ENCODE measurements around the gene SLC4A8.
"Not testable (repeated sequence)": the region's sequence is repeated elsewhere in the genome, so short reads cannot be mapped to it uniquely, and the experiment has no call there.

Gene SLC4A8

DNA sequence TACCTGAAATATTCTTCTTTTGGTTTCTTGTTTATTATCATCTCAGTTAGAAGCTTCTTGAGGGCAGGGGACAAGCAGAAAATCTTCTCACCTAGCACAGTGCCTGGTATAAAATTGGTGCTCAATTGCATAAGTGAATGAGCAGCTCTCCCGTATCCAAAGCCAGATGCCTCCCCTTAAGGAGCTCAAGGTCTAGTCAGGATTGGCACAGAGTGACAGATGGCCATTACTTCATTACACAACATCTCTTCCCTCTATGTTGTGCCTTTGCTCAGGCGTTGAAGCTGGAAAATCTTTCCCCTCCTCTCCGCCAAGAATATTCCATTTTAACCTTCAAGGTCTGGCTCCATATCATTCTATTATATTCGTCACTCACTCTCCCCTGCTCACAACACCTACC, 3.6 kb downstream of the SLC4A8 start:
- in situ Hi-C loops (cut with HindIII; ENCODE audit: low sequenced_read_pairs), result no loop called here

DNA sequence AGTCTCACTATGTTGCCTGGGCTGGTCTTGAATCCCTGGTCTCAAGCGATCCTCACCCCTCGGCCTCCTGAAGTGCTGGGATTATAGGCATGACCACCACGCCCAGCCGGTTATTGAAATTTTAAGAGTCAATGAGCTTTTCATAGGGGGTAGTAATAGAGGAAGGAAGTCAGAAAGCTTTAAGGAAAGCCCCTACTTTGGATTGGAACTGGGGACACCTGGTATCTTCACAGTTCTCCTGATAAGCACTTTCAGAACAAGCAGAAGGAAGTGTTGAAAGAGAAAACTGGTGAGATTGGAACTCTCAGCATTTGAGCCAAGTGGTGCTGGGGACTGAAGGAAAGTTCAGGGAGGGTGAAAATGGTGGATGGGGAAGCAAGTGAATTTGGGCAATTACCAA, 5.1 kb downstream of the SLC4A8 start:
- in situ Hi-C loops (cut with HindIII; ENCODE audit: low sequenced_read_pairs), result no loop called here

DNA sequence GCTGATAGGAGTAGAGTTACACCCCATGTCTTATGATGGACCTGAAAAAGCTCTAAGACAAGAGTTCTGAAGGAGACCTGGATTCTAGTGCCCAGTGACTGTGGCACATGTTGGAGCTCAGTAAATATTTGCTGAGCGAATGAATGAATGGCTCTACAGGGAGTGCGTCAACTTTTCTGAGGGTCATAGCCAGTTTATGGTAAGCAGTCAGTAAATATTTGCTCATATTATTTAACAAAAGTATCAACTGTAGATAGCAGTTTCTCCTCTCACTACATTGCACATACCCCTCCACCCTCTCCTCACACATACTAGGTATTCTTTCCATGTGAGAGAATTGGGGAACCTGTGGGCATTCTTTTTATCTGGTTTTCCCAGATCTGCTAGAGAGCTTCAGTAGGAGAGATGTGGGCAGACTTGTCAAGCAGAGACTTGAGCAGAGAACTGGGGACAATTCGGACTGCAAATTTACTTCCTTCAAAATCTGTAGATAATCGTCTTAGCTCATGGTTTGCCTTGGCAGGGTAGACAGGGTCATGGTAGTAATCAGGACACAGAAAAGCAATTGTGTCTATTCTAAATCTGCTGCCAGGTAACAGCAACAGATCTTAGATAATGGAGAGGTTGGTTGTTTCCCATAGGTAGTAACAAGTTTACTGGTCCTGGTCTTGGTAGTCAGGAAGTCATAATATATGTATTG, 5.7 kb downstream of the SLC4A8 start:
- in situ Hi-C loops (cut with HindIII; ENCODE audit: low sequenced_read_pairs), result no loop called here

DNA sequence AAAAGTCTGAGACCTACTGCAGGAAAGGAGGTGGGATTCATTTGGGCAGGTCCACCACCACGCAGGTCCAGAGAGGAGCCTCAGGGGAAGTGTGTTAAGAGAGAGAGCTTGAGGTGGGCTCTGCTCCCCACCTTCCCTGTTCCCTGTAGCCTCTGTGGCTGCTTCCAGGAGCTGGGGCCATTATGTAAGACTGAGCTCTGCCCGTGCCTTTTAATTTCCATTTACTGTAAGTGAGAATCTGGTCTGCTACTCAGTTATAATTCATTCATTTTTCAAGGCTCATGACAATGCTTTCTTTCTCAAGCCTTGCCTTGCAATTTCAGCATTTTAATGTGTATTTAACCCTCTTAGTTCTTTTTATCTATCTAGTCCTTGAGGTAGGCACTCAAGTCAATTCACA, 8.3 kb downstream of the SLC4A8 start:
- in situ Hi-C loops (cut with HindIII; ENCODE audit: low sequenced_read_pairs), result no loop called here

GRCh38 chr12:51434305-51434704, 9.7 kb downstream of the SLC4A8 start:
- in situ Hi-C loops (cut with HindIII; ENCODE audit: low sequenced_read_pairs), result no loop called here

- in situ Hi-C loops (cut with HindIII; ENCODE audit: low sequenced_read_pairs), result no loop called here
Measured at GRCh38 chr12:51437431-51437830, 12.8 kb downstream of the SLC4A8 start.

DNA sequence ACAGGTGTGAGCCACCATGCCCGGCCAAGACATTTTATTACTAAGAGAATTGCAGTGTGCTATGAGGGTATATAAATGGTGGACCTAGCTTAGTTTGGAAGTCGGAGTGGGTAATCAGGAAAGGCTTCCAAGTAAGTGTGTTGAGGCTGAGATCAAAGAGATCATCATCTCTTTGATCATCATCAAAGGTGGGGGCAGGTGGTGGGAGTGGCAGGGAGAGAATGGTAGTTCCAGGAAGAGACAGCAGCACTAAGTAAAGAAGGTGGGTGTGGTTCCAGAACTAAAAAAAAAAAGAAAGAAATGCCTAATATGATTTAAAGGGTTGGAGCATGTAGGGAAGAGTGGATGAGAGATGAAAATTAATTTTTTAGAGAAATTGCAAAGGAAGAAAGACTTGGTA, 14.7 kb downstream of the SLC4A8 start:
- in situ Hi-C loops (cut with HindIII; ENCODE audit: low sequenced_read_pairs), result no loop called here

GRCh38 chr12:51441583-51441982, 17.0 kb downstream of the SLC4A8 start:
- in situ Hi-C loops (cut with HindIII; ENCODE audit: low sequenced_read_pairs), result no loop called here

DNA sequence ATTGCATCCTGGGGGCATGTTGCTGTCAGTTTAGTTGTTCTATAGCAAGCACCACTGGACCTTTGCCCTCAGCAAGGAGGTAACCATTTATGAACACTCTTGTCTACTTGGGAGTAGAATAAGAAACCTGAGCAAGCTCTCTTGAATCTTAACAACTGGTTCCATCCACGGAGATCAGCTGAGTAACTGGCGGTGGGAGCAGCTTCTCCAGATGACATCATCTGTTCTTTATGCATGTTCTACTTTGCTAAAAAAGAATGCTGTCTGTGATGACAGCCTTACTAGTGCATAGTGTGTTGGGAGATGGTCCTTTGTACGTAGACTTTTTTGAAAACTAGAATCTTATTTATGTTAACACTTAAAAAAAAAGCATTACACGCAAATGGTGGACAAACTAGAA, 17.7 kb downstream of the SLC4A8 start:
- in situ Hi-C loops (cut with HindIII; ENCODE audit: low sequenced_read_pairs), result no loop called here

DNA sequence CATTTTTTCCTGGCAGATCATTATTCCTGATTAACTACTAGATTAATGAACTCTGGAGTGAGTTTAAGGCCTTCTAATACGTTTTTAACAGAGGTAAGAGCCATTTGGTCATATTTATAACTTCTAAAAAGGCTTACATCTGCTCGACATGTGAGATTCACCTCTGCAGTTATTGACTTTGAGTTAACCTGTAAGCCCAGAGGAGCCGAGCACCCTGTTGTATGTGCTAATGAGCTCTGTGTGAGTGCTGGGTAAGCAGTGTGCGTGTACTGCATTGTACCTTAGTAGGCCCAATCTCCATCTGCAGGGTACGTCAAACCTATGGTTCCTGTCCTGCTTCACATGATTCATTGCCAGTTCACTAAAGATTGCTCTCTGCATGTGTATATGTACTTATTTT, 18.9 kb downstream of the SLC4A8 start:
- in situ Hi-C loops (cut with HindIII; ENCODE audit: low sequenced_read_pairs), result no loop called here

- in situ Hi-C loops (cut with HindIII; ENCODE audit: low sequenced_read_pairs), result no loop called here
Measured at GRCh38 chr12:51448618-51449256, 24.1 kb downstream of the SLC4A8 start.

GRCh38 chr12:51449580-51450246, 25.1 kb downstream of the SLC4A8 start:
- in situ Hi-C loops (cut with HindIII; ENCODE audit: low sequenced_read_pairs), result no loop called here

- in situ Hi-C loops (cut with HindIII; ENCODE audit: low sequenced_read_pairs), result no loop called here
Measured at GRCh38 chr12:51450333-51450732, 25.7 kb downstream of the SLC4A8 start.

GRCh38 chr12:51450806-51451205, 26.2 kb downstream of the SLC4A8 start:
- in situ Hi-C loops (cut with HindIII; ENCODE audit: low sequenced_read_pairs), result no loop called here

DNA sequence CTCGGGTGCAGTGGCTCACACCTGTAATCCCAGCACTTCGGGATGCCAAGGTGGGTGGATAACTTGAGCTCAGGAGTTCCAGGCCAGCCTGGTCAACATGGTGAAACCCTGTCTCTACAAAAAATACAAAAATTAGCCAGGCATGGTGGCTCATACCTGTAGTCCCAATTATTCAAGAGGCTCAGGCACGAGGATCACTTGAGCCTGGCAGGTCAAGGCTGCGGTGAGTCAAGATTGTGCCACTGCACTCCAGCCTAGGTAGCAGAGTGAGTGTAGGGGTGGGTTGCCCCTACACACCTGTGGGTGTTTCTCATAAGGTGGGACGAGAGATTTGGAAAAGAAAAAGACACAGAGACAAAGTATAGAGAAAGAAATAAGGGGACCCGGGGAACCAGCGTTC, 29.4 kb downstream of the SLC4A8 start:
- in situ Hi-C loops (cut with HindIII; ENCODE audit: low sequenced_read_pairs), result not testable (repeated sequence)

DNA sequence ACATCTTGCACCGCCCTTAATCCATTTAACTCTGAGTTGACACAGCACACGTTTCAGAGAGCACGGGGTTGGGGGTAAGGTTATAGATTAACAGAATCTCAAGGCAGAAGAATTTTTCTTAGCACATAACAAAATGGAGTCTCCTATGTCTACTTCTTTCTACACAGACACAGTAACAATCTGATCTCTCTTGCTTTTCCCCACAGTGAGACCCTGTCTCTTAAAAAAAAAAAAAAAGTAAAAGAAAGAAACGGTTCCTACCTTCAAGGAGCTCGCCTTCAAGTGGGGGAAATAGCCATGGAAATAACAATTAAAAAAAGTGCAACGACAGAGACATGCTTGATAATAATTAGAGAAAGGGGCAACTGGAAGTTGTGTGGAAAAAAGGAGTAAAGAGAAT, 30.4 kb downstream of the SLC4A8 start:
- in situ Hi-C loops (cut with HindIII; ENCODE audit: low sequenced_read_pairs), result not testable (repeated sequence)

- in situ Hi-C loops (cut with HindIII; ENCODE audit: low sequenced_read_pairs), result no loop called here
Measured at GRCh38 chr12:51458635-51459034, 34.0 kb downstream of the SLC4A8 start.

DNA sequence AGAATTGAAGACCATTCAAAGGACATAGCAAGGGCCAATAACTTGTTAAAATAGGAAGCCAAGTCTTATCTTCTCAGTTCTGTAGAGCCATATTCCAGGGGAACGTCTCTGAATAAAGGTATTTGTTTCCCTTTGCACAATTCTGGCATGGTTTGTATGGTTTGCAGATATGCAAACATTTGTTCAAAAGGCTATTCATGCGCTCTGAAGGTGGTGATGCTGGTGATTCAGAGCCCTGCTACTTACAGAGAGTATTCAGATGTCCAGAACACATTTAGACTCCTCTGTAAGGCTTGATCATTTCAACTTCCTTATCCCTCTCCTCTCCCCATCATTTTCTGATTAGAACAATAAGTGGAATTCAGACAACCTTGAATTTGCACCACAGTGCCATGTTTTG, 35.9 kb downstream of the SLC4A8 start:
- in situ Hi-C loops (cut with HindIII; ENCODE audit: low sequenced_read_pairs), result no loop called here

DNA sequence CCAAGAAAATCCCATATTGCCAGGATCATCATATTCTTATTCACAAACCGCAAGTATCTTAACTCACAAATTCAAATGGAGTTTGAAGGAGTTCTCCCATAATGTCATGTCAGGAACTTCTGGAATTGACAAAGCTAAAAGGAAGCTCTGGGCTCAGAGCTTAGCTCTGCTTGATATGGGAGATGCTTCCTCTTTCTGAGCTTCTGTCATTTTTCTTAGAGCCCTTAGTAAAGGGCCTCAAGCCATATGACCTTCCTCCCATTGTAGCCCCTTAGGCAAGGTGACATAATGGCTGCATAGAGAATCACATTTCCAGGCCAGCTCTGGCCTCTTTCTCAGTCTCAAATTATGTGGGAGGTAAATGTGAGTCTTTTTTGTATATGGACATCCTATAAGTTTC, 40.9 kb downstream of the SLC4A8 start:
- in situ Hi-C loops (cut with HindIII; ENCODE audit: low sequenced_read_pairs), result no loop called here

- in situ Hi-C loops (cut with HindIII; ENCODE audit: low sequenced_read_pairs), result no loop called here
Measured at GRCh38 chr12:51470116-51470515, 45.5 kb downstream of the SLC4A8 start.

DNA sequence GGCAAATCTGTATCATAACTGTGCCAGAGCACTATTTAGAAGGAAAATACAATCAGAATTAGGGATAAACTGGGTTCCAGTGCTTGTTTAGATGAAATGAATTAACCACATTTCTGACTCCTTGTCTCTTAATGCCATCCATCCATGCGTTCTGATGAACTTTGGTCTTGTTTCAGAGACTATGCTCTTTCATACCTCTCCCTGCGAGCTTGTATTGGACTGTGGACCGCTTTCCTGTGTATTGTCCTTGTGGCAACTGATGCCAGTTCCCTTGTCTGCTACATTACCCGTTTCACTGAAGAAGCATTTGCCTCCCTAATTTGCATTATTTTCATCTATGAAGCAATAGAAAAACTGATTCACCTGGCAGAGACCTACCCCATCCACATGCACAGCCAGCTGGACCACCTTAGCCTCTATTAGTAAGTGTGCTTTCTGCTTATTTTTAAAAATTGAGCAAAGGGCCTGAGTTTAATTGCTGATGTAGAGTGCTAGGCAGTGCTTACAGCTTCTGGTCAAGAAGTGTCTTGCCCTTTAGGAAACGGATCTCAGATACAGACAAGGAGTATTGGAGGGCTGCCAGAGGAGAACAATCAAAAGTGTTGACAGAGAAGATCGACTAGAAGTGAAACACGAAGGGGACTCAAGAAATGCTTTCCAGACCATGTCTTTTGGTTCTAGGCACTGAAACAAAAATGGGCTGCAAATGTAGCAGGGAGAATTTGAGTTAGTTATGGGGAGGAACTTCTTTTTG, 46.7 kb downstream of the SLC4A8 start:
- in situ Hi-C loops (cut with HindIII; ENCODE audit: low sequenced_read_pairs), result no loop called here

DNA sequence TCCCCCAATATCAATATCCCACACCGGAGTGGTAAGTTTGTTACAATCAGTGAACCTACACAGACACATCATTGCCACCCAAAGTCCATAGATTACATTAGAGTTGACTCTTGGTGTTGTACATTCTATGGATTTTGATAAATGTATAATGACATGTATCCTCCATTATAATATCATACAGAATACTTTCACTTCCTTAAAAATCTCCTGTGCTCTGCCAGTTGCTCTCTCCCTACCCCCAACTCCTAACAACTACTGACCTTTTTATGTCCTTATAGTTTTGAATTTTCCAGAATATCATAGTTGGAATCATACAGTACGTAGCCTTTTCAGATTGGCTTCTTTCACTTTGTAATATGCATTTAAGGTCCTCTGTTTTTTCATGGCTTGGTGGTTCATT, 48.4 kb downstream of the SLC4A8 start:
- in situ Hi-C loops (cut with HindIII; ENCODE audit: low sequenced_read_pairs), result no loop called here

Measured in DLD1 (cell line).